Tibial nerve (tissue), 4 donors: Measurements from ENCODE around the gene CTNNA3. TPM values are rescaled to one million over a fixed set of nuclear protein-coding genes. Genes with fewer than 3 reads are reported as not detected.

Experiments
- DNase-seq, 2 donors: peaks; one replicate each; pipeline ENCODE4 v3.0.0-alpha.2; 2019; ENCODE audit warnings: low spot score in 2 of 2
- H3K27ac ChIP-seq, 4 donors: fragments of 200-600 bp; sonication (generic) in 3 of 4; one replicate each; pipeline ENCODE4 v1.5.1; 2017 to 2019; ENCODE audit warnings: mild to moderate bottlenecking in 1 of 4
- H3K27me3 ChIP-seq, 2 donors: fragments of 200-600 bp; sonication (generic) in 1 of 2; one replicate each; pipeline versions ENCODE4 v1.5.1 to v1.6.0; 2017 to 2019
- H3K36me3 ChIP-seq, 3 donors: fragments of 200-600 bp; sonication (generic); one replicate each; pipeline ENCODE4 v1.5.1; 2018 to 2019
- H3K4me1 ChIP-seq, 4 donors: fragments of 200-600 bp; sonication (generic) in 3 of 4; one replicate each; pipeline ENCODE4 v1.5.1; 2017 to 2019
- H3K4me3 ChIP-seq, 4 donors: fragments of 200-600 bp; sonication (generic) in 3 of 4; one replicate each; pipeline ENCODE4 v1.5.1; 2017 to 2019; ENCODE audit warnings: mild to moderate bottlenecking in 1 of 4, moderate library complexity in 1 of 4
- H3K9me3 ChIP-seq, 4 donors: fragments of 200-600 bp; sonication (generic) in 3 of 4; one replicate each; pipeline ENCODE4 v1.5.1; 2017 to 2019
- CTCF ChIP-seq, 5 experiments: fragments of 200-600 bp in 3 of 5; fragments of 450-650 bp in 2 of 5; sonication (generic) in 3 of 5; IDR thresholded peaks; one replicate each; pipeline ENCODE4 v1.5.1; 2016 to 2019; ENCODE audit warnings: antibody characterized with exemption in 5 of 5, mild to moderate bottlenecking in 3 of 5, moderate library complexity in 2 of 5
- EP300 ChIP-seq, 2 donors: sonication (generic); formaldehyde crosslinking; IDR thresholded peaks; one replicate each; pipeline ENCODE4 v1.6.1; 2017; ENCODE audit warnings: antibody characterized with exemption in 2 of 2, mild to moderate bottlenecking in 1 of 2
- POLR2A ChIP-seq, 2 donors: fragments of 450-650 bp; IDR thresholded peaks; one replicate each; pipeline ENCODE4 v1.6.1; 2017; ENCODE audit warnings: antibody characterized with exemption in 2 of 2, mild to moderate bottlenecking in 2 of 2, moderate library complexity in 2 of 2
- WGBS, 2 donors: methylation state at CpG; one replicate each; pipeline ENCODE4 v1.1.5; 2018; 5-methylcytosine and 5-hydroxymethylcytosine counted together
- total RNA-seq, 4 donors: library from RNA; depleted of rRNA; stranded (reverse); fragments of >200 nt; gene quantifications; one replicate each; pipeline ENCODE4 v1.1.0, GENCODE V29; 2016

Gene CTNNA3
- total RNA-seq, 4 donors from 2014 or later: 15.9 to 36.1 (median 23.1) TPM

- no peak for DNase-seq
- WGBS, 2 donors: 50 to 59% methylated on average over 2 of the region's 2 CpGs
- Histone ChIP-seq H3K27ac (no peak overlapping the region), H3K4me1 (no peaks in the 10 kb centered on the region), H3K4me3 (no peak overlapping the region), H3K27me3 (no peaks in the 10 kb centered on the region), H3K9me3 (peaks cover 0 to 6% (median 0%) of the 10 kb centered on the region in 4 donors), H3K36me3 (no peaks in the 10 kb centered on the region)
- TF ChIP-seq EP300 (IDR thresholded peaks at IDR 0.05): no peak
- TF ChIP-seq CTCF (IDR thresholded peaks at IDR 0.05): no peak
- TF ChIP-seq POLR2A (IDR thresholded peaks at IDR 0.05): no peak
Observed at GRCh38 chr10:67492317-67493019, 203.5 kb downstream of the CTNNA3 start.

- WGBS, 2 donors: 86 to 89% methylated on average over 6 of the region's 6 CpGs
- H3K9me3 ChIP-seq: peaks cover 0 to 5% (median 2%) of the 10 kb centered on the region in 4 donors
- DNase-seq: no peak
- no peak overlapping the region for H3K4me3 ChIP-seq
- H3K4me1 ChIP-seq: no peaks in the 10 kb centered on the region
- no peaks in the 10 kb centered on the region for H3K36me3 ChIP-seq
- TF ChIP-seq POLR2A (IDR thresholded peaks at IDR 0.05) (no peak), CTCF (IDR thresholded peaks at IDR 0.05) (no peak), EP300 (IDR thresholded peaks at IDR 0.05) (no peak)
- H3K27me3 ChIP-seq: no peaks in the 10 kb centered on the region
- H3K27ac ChIP-seq: no peak overlapping the region
Observed at GRCh38 chr10:67487906-67488619, 207.9 kb downstream of the CTNNA3 start.

- 71 to 83% methylated on average over 3 of the region's 3 CpGs for WGBS, 2 donors
- Histone ChIP-seq H3K4me3 (no peak overlapping the region), H3K9me3 (peaks cover 0 to 5% (median 2%) of the 10 kb centered on the region in 4 donors), H3K27me3 (no peaks in the 10 kb centered on the region), H3K4me1 (no peaks in the 10 kb centered on the region), H3K36me3 (no peaks in the 10 kb centered on the region), H3K27ac (no peak overlapping the region)
- TF ChIP-seq POLR2A (IDR thresholded peaks at IDR 0.05) (no peak), CTCF (IDR thresholded peaks at IDR 0.05) (no peak), EP300 (IDR thresholded peaks at IDR 0.05) (no peak)
- DNase-seq: no peak
Observed at GRCh38 chr10:67487199-67487598, 208.8 kb downstream of the CTNNA3 start.

- H3K4me1 ChIP-seq: no peaks in the 10 kb centered on the region
- 95% methylated on average over 1 of the region's 1 CpG for WGBS, 2 donors
- H3K4me3 ChIP-seq: no peak overlapping the region
- no peaks in the 10 kb centered on the region for H3K27me3 ChIP-seq
- DNase-seq: no peak
- peaks cover 0 to 45% (median 11%) of the 10 kb centered on the region in 4 donors for H3K9me3 ChIP-seq
- H3K27ac ChIP-seq: no peak overlapping the region
- TF ChIP-seq POLR2A (IDR thresholded peaks at IDR 0.05): no peak
- TF ChIP-seq EP300 (IDR thresholded peaks at IDR 0.05): no peak
- no peak for TF ChIP-seq CTCF (IDR thresholded peaks at IDR 0.05)
- no peaks in the 10 kb centered on the region for H3K36me3 ChIP-seq
Observed at GRCh38 chr10:67477868-67478267, 218.1 kb downstream of the CTNNA3 start.

- TF ChIP-seq CTCF (IDR thresholded peaks at IDR 0.05) (no peak), POLR2A (IDR thresholded peaks at IDR 0.05) (no peak), EP300 (IDR thresholded peaks at IDR 0.05) (no peak)
- Histone ChIP-seq H3K4me3 (no peak overlapping the region), H3K36me3 (no peaks in the 10 kb centered on the region), H3K4me1 (no peaks in the 10 kb centered on the region), H3K27me3 (no peaks in the 10 kb centered on the region), H3K9me3 (peaks cover 0 to 41% (median 11%) of the 10 kb centered on the region in 4 donors), H3K27ac (no peak overlapping the region)
- WGBS, 2 donors: 92 to 94% methylated on average over 4 of the region's 4 CpGs
- no peak for DNase-seq
Observed at GRCh38 chr10:67476201-67476600, 219.8 kb downstream of the CTNNA3 start.
